K562 (cell line): ENCODE measurements around the gene PAX2. TPM values are rescaled to one million over a fixed set of nuclear protein-coding genes. Genes with fewer than 3 reads are reported as not detected.

Source experiments
- ATAC-seq: fragments of 200-7000 bp; cut with Tn5 transposase; 3 replicates; pipeline ENCODE4 v1.9.1; 2020; ENCODE audit warnings: moderate library complexity
- BruUV-seq: library from RNA; stranded (reverse); fragments of 400-500 nt; replicated peaks from 2 replicates; lab custom pipeline; 2021; lab: Mats Ljungman, UMichigan
- CTCF ChIA-PET: fragments of 300-600 bp; formaldehyde crosslinking; extraction: SDS; loops from one replicate; lab custom pipeline; 2021; ENCODE audit warnings: low intra/inter-chr PET ratio; lab: Yijun Ruan, JAX
- POLR2A ChIA-PET: fragments of 300-600, 350-650 bp; sonication (Branson Sonifier 250); formaldehyde crosslinking; extraction: SDS; loops from one replicate; lab custom pipeline; 2021; ENCODE audit warnings: antibody characterized with exemption, inconsistent platforms; lab: Yijun Ruan, JAX
- DNase-seq, 4 experiments: peaks; one replicate each; pipeline versions ENCODE4 v3.0.0 to v3.0.0-alpha.2; 2011 to 2018; ENCODE audit warnings: low spot score in 3 of 4, mixed read lengths in 3 of 4; ENCODE audit errors: extremely low read depth in 1 of 4
- FAIRE-seq: peaks from 2 replicates; lab custom pipeline; 2011; peaks lifted over from hg19 to GRCh38; lab: Jason Lieb, UNC
- H2AFZ ChIP-seq: 2 replicates; pipeline ENCODE4 v1.6.0; 2011; ENCODE audit warnings: low read depth, low read length, control low read depth, inconsistent platforms
- H3K27ac ChIP-seq: fragments of 200-600 bp; 3 replicates; pipeline ENCODE4 v1.8.0; 2011; ENCODE audit warnings: low read depth, mild to moderate bottlenecking, control low read depth, inconsistent platforms, low read length, moderate library complexity, mixed read lengths; ENCODE audit errors: extremely low read depth
- H3K27me3 ChIP-seq, 2 experiments: fragments of 300-600 bp in 1 of 2; 2 replicates in 1 of 2; 3 replicates in 1 of 2; pipeline versions ENCODE4 v1.6.0 to v1.8.0; 2011; ENCODE audit warnings: inconsistent platforms in 2 of 2, low read length in 2 of 2, mild to moderate bottlenecking in 1 of 2, mixed read lengths in 1 of 2, moderate library complexity in 1 of 2; ENCODE audit not compliant: control insufficient read depth in 2 of 2, insufficient read depth in 2 of 2
- H3K36me3 ChIP-seq: fragments of 300-600 bp; 3 replicates; pipeline ENCODE4 v1.8.0; 2011; ENCODE audit warnings: mild to moderate bottlenecking, low read length, inconsistent platforms; ENCODE audit not compliant: control insufficient read depth, insufficient read depth
- H3K4me1 ChIP-seq, 2 experiments: fragments of 200-600 bp in 1 of 2; replicated peaks in 1 of 2; 2 replicates in 1 of 2; 3 replicates in 1 of 2; pipeline versions ENCODE4 v1.5.1 to v1.8.0; 2011; ENCODE audit warnings: inconsistent platforms in 2 of 2, low read length in 2 of 2, mild to moderate bottlenecking in 1 of 2, mixed read lengths in 1 of 2, moderate library complexity in 1 of 2; ENCODE audit not compliant: control insufficient read depth in 2 of 2, insufficient read depth in 2 of 2
- H3K4me2 ChIP-seq: 2 replicates; pipeline ENCODE4 v1.6.1; 2011; ENCODE audit warnings: low read length, control low read depth, inconsistent platforms, mixed read lengths; ENCODE audit not compliant: insufficient read depth
- H3K4me3 ChIP-seq: fragments of 200-600 bp; sonication (generic), shearing (Covaris generic); 2 replicates; pipeline ENCODE4 v1.5.1; 2016; ENCODE audit warnings: control low read depth, inconsistent platforms
- H3K79me2 ChIP-seq: fragments of 200-600 bp; 3 replicates; pipeline ENCODE4 v1.8.0; 2011; ENCODE audit warnings: low read length, inconsistent platforms; ENCODE audit not compliant: control insufficient read depth, insufficient read depth
- H3K9ac ChIP-seq, 2 experiments: 2 replicates each; pipeline versions ENCODE4 v1.6.0 to v1.6.1; 2011; ENCODE audit warnings: low read depth in 2 of 2, low read length in 2 of 2, control low read depth in 1 of 2, inconsistent platforms in 1 of 2, mild to moderate bottlenecking in 1 of 2, mixed read lengths in 1 of 2; ENCODE audit not compliant: insufficient read depth in 1 of 2
- H3K9me1 ChIP-seq: one replicate; pipeline ENCODE4 v1.6.0; 2011; ENCODE audit warnings: inconsistent platforms, mild to moderate bottlenecking, low read length, moderate library complexity; ENCODE audit not compliant: control insufficient read depth, insufficient read depth
- H3K9me3 ChIP-seq: replicated peaks from 2 replicates; pipeline ENCODE4 v1.5.1; 2011; ENCODE audit warnings: low read depth, low read length, inconsistent platforms; ENCODE audit not compliant: control insufficient read depth, insufficient read depth
- H4K20me1 ChIP-seq: replicated peaks from 2 replicates; pipeline ENCODE4 v1.6.1; 2011; ENCODE audit warnings: low read length, inconsistent platforms, mixed read lengths; ENCODE audit not compliant: control insufficient read depth, insufficient read depth
- BRD4 ChIP-seq: fragments of 200-600 bp; sonication (generic); IDR thresholded peaks from 2 replicates; pipeline ENCODE4 v1.6.1; 2017; ENCODE audit warnings: inconsistent platforms
- DACH1 ChIP-seq: fragments of 450-650 bp; IDR thresholded peaks from 2 replicates; pipeline ENCODE4 v1.6.1; 2018; ENCODE audit not compliant: partially characterized antibody
- KDM4B ChIP-seq, 2 experiments: fragments of 450-650 bp in 1 of 2; sonication (generic) in 1 of 2; IDR thresholded peaks; 2 replicates each; pipeline ENCODE4 v1.6.1; 2016 to 2017; ENCODE audit warnings: borderline replicate concordance in 2 of 2, antibody characterized with exemption in 1 of 2, low read depth in 1 of 2, mild to moderate bottlenecking in 1 of 2
- KHSRP ChIP-seq: fragments of 450-650 bp; IDR thresholded peaks from 2 replicates; pipeline ENCODE4 v1.6.1; 2017
- LEF1 ChIP-seq: fragments of 450-650 bp; IDR thresholded peaks from 2 replicates; pipeline ENCODE4 v1.6.1; 2016; ENCODE audit warnings: mild to moderate bottlenecking
- MYNN ChIP-seq, 2 experiments: sonication (generic); formaldehyde crosslinking in 1 of 2; IDR thresholded peaks; 2 replicates each; pipeline versions ENCODE4 v1.5.0 to v1.6.1; 2016 to 2020; ENCODE audit warnings: antibody characterized with exemption in 1 of 2, missing genetic modification reagents in 1 of 2
- NFIX ChIP-seq: fragments of 250-450 bp; sonication (Bioruptor Pico); IDR thresholded peaks from 2 replicates; pipeline ENCODE4 v1.4.0; 2020; ENCODE audit warnings: low read depth, mild to moderate bottlenecking, moderate library complexity
- NR2C2 ChIP-seq, 2 experiments: fragments of 200-800 bp in 1 of 2; sonication (Bioruptor generic) in 1 of 2; sonication (generic) in 1 of 2; formaldehyde crosslinking in 1 of 2; IDR thresholded peaks; 2 replicates each; pipeline versions ENCODE4 v1.6.1 to v1.8.0; 2016 to 2022; ENCODE audit warnings: mild to moderate bottlenecking in 1 of 2, missing compliant biosample characterization in 1 of 2, missing genetic modification characterization in 1 of 2, missing genetic modification reagents in 1 of 2
- RAD51 ChIP-seq: fragments of 450-650 bp; IDR thresholded peaks from 2 replicates; pipeline ENCODE4 v1.7.1; 2016; ENCODE audit warnings: low read depth, mild to moderate bottlenecking, borderline replicate concordance
- SNAPC5 ChIP-seq: fragments of 250-450 bp; sonication (Bioruptor Pico); IDR thresholded peaks from 2 replicates; pipeline ENCODE4 v1.8.0; 2021; ENCODE audit warnings: moderate library complexity, mild to moderate bottlenecking, inconsistent platforms
- TCF3 ChIP-seq: sonication (generic); formaldehyde crosslinking; IDR thresholded peaks from 2 replicates; pipeline ENCODE4 v1.4.0; 2020; ENCODE audit warnings: mild to moderate bottlenecking, missing genetic modification reagents
- YY1 ChIP-seq, 3 experiments: IDR thresholded peaks; 2 replicates each; pipeline ENCODE4 v1.6.1; 2011; ENCODE audit warnings: low read length in 2 of 3, mild to moderate bottlenecking in 2 of 3, moderate library complexity in 2 of 3, borderline replicate concordance in 1 of 3, control low read depth in 1 of 3, low read depth in 1 of 3; ENCODE audit not compliant: insufficient read depth in 3 of 3, insufficient replicate concordance in 2 of 3, control insufficient read depth in 1 of 3, insufficient read length in 1 of 3; ENCODE audit errors: extremely low read depth in 1 of 3
- ZNF121 ChIP-seq: sonication (generic); formaldehyde crosslinking; conservative IDR thresholded peaks from 2 replicates; pipeline ENCODE4 v1.8.0; 2022; ENCODE audit warnings: missing genetic modification reagents
- ZNF24 ChIP-seq: fragments of 450-650 bp; IDR thresholded peaks from 2 replicates; pipeline ENCODE4 v1.6.1; 2016
- WGBS: fragments of 100-300 bp; shearing (Covaris generic); methylation state at CpG from one replicate; pipeline ENCODE4 v1.1.6; 2016; ENCODE audit warnings: low coverage, mixed read lengths; ENCODE audit not compliant: insufficient coverage; ENCODE audit errors: missing lambda C conversion rate; 5-methylcytosine and 5-hydroxymethylcytosine counted together
- in situ Hi-C: fragments of 300-500 bp; cut with MboI; formaldehyde crosslinking; loops from 4 replicates; pipeline ENCODE4 v1.15.0; 2018; ENCODE audit warnings: inconsistent platforms, mixed read lengths
- intact Hi-C: fragments of 100-400 bp; cut with micrococcal nuclease; formaldehyde crosslinking; loops from 2 replicates; pipeline ENCODE4 v1.14.2; 2022
- polyA plus RNA-seq, 8 experiments: library from polyadenylated mRNA; depleted of rRNA in 4 of 8; stranded (reverse) in 5 of 8; unstranded in 3 of 8; fragments of >200 nt; fragmentation: Nextera tagmentation in 2 of 8; fragmentation: Illumina TruSeq in 1 of 8; extraction: Ambion mirVana in 2 of 8; extraction: Trizol in 1 of 8; gene quantifications; 2 replicates each; pipeline versions ENCODE4 v1.2.1 to v1.2.3, GENCODE V29; 2011 to 2014; ENCODE audit warnings: inconsistent platforms in 1 of 8, missing spikeins in 1 of 8
- total RNA-seq, 7 experiments: library from RNA; depleted of rRNA in 6 of 7; stranded (reverse); fragments of >200 nt in 6 of 7; fragmentation: Illumina TruSeq in 2 of 7; extraction: Trizol in 2 of 7; gene quantifications; 2 replicates each; pipeline versions ENCODE4 v1.2.1 to v1.2.3, GENCODE V29; 2011 to 2021; ENCODE audit warnings: low replicate concordance in 1 of 7

PAX2 gene
- total and polyA plus RNA-seq, 9 of the 15 experiments (the other 6 are each of a cell fraction or from before 2014, with no cell fraction given) = not detected

GRCh38 chr10:100866010-100866409, 120.6 kb downstream of the PAX2 start:
- Histone ChIP-seq H3K27ac (no peak overlapping the region), H3K36me3 (no peaks in the 10 kb centered on the region), H3K9me1 (no peaks in the 10 kb centered on the region), H3K79me2 (no peaks in the 10 kb centered on the region), H3K27me3 (peaks cover 16 to 76% of the 10 kb centered on the region in 2 experiments; a peak in 4 of 5 replicates), H3K4me3 (no peak overlapping the region), H3K4me2 (no peak overlapping the region)
- intact Hi-C loops = no loop called here
- in situ Hi-C loops = loop anchor here (25.0 kb wide), 1 partner anchor 304 kb away; no protein-coding TSS in a partner anchor
- TF ChIP-seq YY1 (IDR thresholded peaks at IDR 0.05; ENCODE audit: borderline replicate concordance in 1 of 3, control insufficient read depth in 1 of 3, extremely low read depth in 1 of 3, insufficient read depth in 3 of 3, insufficient read length in 1 of 3, insufficient replicate concordance in 2 of 3, low read depth in 1 of 3, low read length in 2 of 3) = no peak
- TF ChIP-seq NFIX (CRISPR knock-in tag) = no peak
- TF ChIP-seq, all 486 proteins: peak for 0
- POLR2A ChIA-PET = interaction anchor here (0.6 kb wide), 2 partner anchors 8 to 785 kb away, joined by 3 read pairs; no protein-coding TSS in a partner anchor
- Histone ChIP-seq H3K9ac (no peak overlapping the region), H4K20me1 (no peaks in the 10 kb centered on the region; the same call in none of the 2 replicates), H3K4me1 (no peaks in the 10 kb centered on the region; a peak in 1 of 5 replicates), H3K9me3 (no peaks in the 10 kb centered on the region), H2AFZ (no peak overlapping the region)
- FAIRE-seq = no peak
- 3% methylated on average over 6 of the region's 7 CpGs for WGBS
- no peak for ATAC-seq
- CTCF ChIA-PET = no interaction called here
- no TSS peak for BruUV-seq
- DNase-seq = no peak

GRCh38 chr10:100866575-100867098, 121.3 kb downstream of the PAX2 start:
- no peaks in the 10 kb centered on the region for H3K9me3 ChIP-seq
- no peaks in the 10 kb centered on the region; the same call in none of the 2 replicates for H4K20me1 ChIP-seq
- in situ Hi-C loops (loop anchor here (25.0 kb wide), 1 partner anchor 304 kb away; no protein-coding TSS in a partner anchor), intact Hi-C loops (no loop called here)
- no peak overlapping the region for H3K27ac ChIP-seq
- no peak overlapping the region for H2AFZ ChIP-seq
- no peaks in the 10 kb centered on the region for H3K9me1 ChIP-seq
- H3K27me3 ChIP-seq = peaks cover 11 to 72% of the 10 kb centered on the region in 2 experiments; a peak in 4 of 5 replicates
- no peak for DNase-seq
- no peak overlapping the region for H3K4me2 ChIP-seq
- ATAC-seq = no peak
- no peak overlapping the region for H3K4me3 ChIP-seq
- H3K36me3 ChIP-seq = no peaks in the 10 kb centered on the region
- no peaks in the 10 kb centered on the region; a peak in 1 of 5 replicates for H3K4me1 ChIP-seq
- H3K79me2 ChIP-seq = no peaks in the 10 kb centered on the region
- no peak for FAIRE-seq
- WGBS = 2% methylated on average over 17 of the region's 21 CpGs
- ChIA-PET CTCF (no interaction called here), POLR2A (interaction anchor here (0.6 kb wide), 1 partner anchor 784 kb away, joined by 3 read pairs; no protein-coding TSS in a partner anchor)
- BruUV-seq = no TSS peak
- no peak overlapping the region for H3K9ac ChIP-seq
- TF ChIP-seq DACH1 = no peak
- TF ChIP-seq ZNF24 = no peak
- no peak for TF ChIP-seq BRD4
- no peak for TF ChIP-seq ZNF121 (CRISPR knock-in tag)
- TF ChIP-seq RAD51 = no peak
- no peak for TF ChIP-seq KDM4B (IDR thresholded peaks at IDR 0.05; ENCODE audit: borderline replicate concordance in 2 of 2, low read depth in 1 of 2)
- no peak for TF ChIP-seq SNAPC5 (CRISPR knock-in tag)
- TF ChIP-seq MYNN (IDR thresholded peaks at IDR 0.05) = no peak
- TF ChIP-seq MYNN (CRISPR knock-in tag; IDR thresholded peaks at IDR 0.05) = no peak
- no peak for TF ChIP-seq TCF3
- TF ChIP-seq KHSRP = no peak
- no peak for TF ChIP-seq NR2C2 (CRISPR knock-in tag; IDR thresholded peaks at IDR 0.05)
- TF ChIP-seq NR2C2 (tag; IDR thresholded peaks at IDR 0.05) = no peak
- no peak for TF ChIP-seq LEF1
